Measurements from ENCODE around the gene C1orf116. TPM values are rescaled to one million over a fixed set of nuclear protein-coding genes. Genes with fewer than 3 reads are reported as not detected.

C1orf116 gene
- total RNA-seq, 1 experiment from 2014 or later = 2.4 TPM

GRCh38 chr1:207009182-207009850, 23.2 kb downstream of the C1orf116 start:
- H3K27ac Mint-ChIP-seq = no peak overlapping the region
- ATAC-seq = no peak
- H3K27me3 Mint-ChIP-seq (ENCODE audit: low read depth) = peaks cover 16% of the 10 kb centered on the region
- H3K4me3 Mint-ChIP-seq = no peak overlapping the region
- no peak for DNase-seq (ENCODE audit: low spot score)
- POLR2A ChIA-PET = no interaction called here
- H3K4me1 Mint-ChIP-seq = no peaks in the 10 kb centered on the region
- no peaks in the 10 kb centered on the region for H3K36me3 Mint-ChIP-seq
- CTCF ChIA-PET = interaction anchor here (0.6 kb wide), 1 partner anchor 30 kb away, joined by 3 read pairs; no protein-coding TSS in a partner anchor
- TF ChIP-seq ZNF416 (CRISPR knock-in tag; IDR thresholded peaks at IDR 0.05) = no peak
- no peak for TF ChIP-seq ZSCAN18 (CRISPR knock-in tag; IDR thresholded peaks at IDR 0.05)
- TF ChIP-seq ZNF396 (CRISPR knock-in tag; IDR thresholded peaks at IDR 0.05; ENCODE audit: borderline replicate concordance) = no peak
- TF ChIP-seq ZNF121 (CRISPR knock-in tag; IDR thresholded peaks at IDR 0.05) = no peak
- TF ChIP-seq SMAD4 (CRISPR knock-in tag; IDR thresholded peaks at IDR 0.05) = no peak
- TF ChIP-seq ETV6 (CRISPR knock-in tag; IDR thresholded peaks at IDR 0.05) = no peak
- TF ChIP-seq SOX15 (CRISPR knock-in tag; IDR thresholded peaks at IDR 0.05) = no peak
- TF ChIP-seq FOXP4 (CRISPR knock-in tag; IDR thresholded peaks at IDR 0.05) = no peak
- H3K9me3 Mint-ChIP-seq = peaks cover 3% of the 10 kb centered on the region; the same call in 1 of the 2 replicates

GRCh38 chr1:207007352-207008033, 25.1 kb downstream of the C1orf116 start:
- Mint-ChIP-seq H3K9me3 (peaks cover 3% of the 10 kb centered on the region; the same call in 1 of the 2 replicates), H3K4me3 (no peak overlapping the region), H3K4me1 (peaks cover 9% of the 10 kb centered on the region), H3K36me3 (no peaks in the 10 kb centered on the region), H3K27me3 (ENCODE audit: low read depth) (peaks cover 10% of the 10 kb centered on the region), H3K27ac (no peak overlapping the region)
- ATAC-seq = no peak
- CTCF ChIA-PET = interaction anchor here (1.3 to 2.2 kb wide), 2 partner anchors 25 to 46 kb away, joined by 4 to 7 read pairs; partner anchors contain the start of genes C1orf116 and PFKFB2
- POLR2A ChIA-PET = no interaction called here
- DNase-seq (ENCODE audit: low spot score) = no peak
- no peak for TF ChIP-seq JAZF1 (CRISPR knock-in tag; IDR thresholded peaks at IDR 0.05)
- no peak for TF ChIP-seq SMAD3 (CRISPR knock-in tag; IDR thresholded peaks at IDR 0.05; ENCODE audit: borderline replicate concordance)
- no peak for TF ChIP-seq SP1 (CRISPR knock-in tag; conservative IDR thresholded peaks at IDR 0.05)
- no peak for TF ChIP-seq MAX (CRISPR knock-in tag; IDR thresholded peaks at IDR 0.05)
- no peak for TF ChIP-seq ESRRA (CRISPR knock-in tag; IDR thresholded peaks at IDR 0.05; ENCODE audit: borderline replicate concordance)
- TF ChIP-seq ZNF219 (CRISPR knock-in tag; IDR thresholded peaks at IDR 0.05; ENCODE audit: borderline replicate concordance) = no peak
- no peak for TF ChIP-seq MLX (CRISPR knock-in tag; IDR thresholded peaks at IDR 0.05)
- TF ChIP-seq ATF1 (CRISPR knock-in tag; IDR thresholded peaks at IDR 0.05) = no peak
- no peak for TF ChIP-seq RELA (CRISPR knock-in tag; IDR thresholded peaks at IDR 0.05; ENCODE audit: borderline replicate concordance)
- no peak for TF ChIP-seq ZNF512 (CRISPR knock-in tag; IDR thresholded peaks at IDR 0.05; ENCODE audit: borderline replicate concordance)
- no peak for TF ChIP-seq ZBTB21 (CRISPR knock-in tag; IDR thresholded peaks at IDR 0.05; ENCODE audit: borderline replicate concordance)
- TF ChIP-seq TEAD4 (CRISPR knock-in tag; IDR thresholded peaks at IDR 0.05) = no peak
- no peak for TF ChIP-seq ATF6 (CRISPR knock-in tag; IDR thresholded peaks at IDR 0.05)
- no peak for TF ChIP-seq ZNF423 (CRISPR knock-in tag; IDR thresholded peaks at IDR 0.05)
- no peak for TF ChIP-seq USF2 (CRISPR knock-in tag; IDR thresholded peaks at IDR 0.05)
- no peak for TF ChIP-seq ATF2 (CRISPR knock-in tag; IDR thresholded peaks at IDR 0.05; ENCODE audit: borderline replicate concordance, low read depth)
